HCT116 (cell line): Measurements from ENCODE around the gene MVK. TPM values are rescaled to one million over a fixed set of nuclear protein-coding genes. Genes with fewer than 3 reads are reported as not detected.

Experiments used
- ATAC-seq: fragments of 200-7000 bp; cut with Tn5 transposase; 2 replicates; pipeline ENCODE4 v1.9.1; 2020; ENCODE audit warnings: mild to moderate bottlenecking, moderate library complexity
- BruUV-seq: library from RNA; stranded (reverse); fragments of 400-500 nt; replicated peaks from 2 replicates; lab custom pipeline; 2021; lab: Mats Ljungman, UMichigan
- CTCF ChIA-PET: fragments of 300-600 bp; sonication (Branson Sonifier 250); formaldehyde crosslinking; loops from one replicate; lab custom pipeline; 2021; ENCODE audit warnings: antibody characterized with exemption; lab: Charles Lee
- POLR2A ChIA-PET: fragments of 300-600, 350-600 bp; sonication (Branson Sonifier 250); formaldehyde crosslinking; loops from one replicate; lab custom pipeline; 2021; ENCODE audit warnings: antibody characterized with exemption; lab: Charles Lee
- RAD21 ChIA-PET, 2 experiments: fragments of 300-600 bp; sonication (Branson Sonifier 250); formaldehyde crosslinking; loops; one replicate each; lab custom pipeline; 2023; ENCODE audit warnings: low total read pairs in 2 of 2; ENCODE audit not compliant: uncharacterized antibody in 2 of 2, unreplicated experiment in 2 of 2, low non-redundant PET in 1 of 2; lab: Charles Lee
- DNase-seq: peaks from one replicate; pipeline ENCODE4 v3.0.0-alpha.2; 2010; ENCODE audit warnings: low read depth, low spot score
- H2AFZ ChIP-seq: fragments of 200-600 bp; shearing (Covaris generic), sonication (generic); 2 replicates; pipeline ENCODE4 v1.6.1; 2017; ENCODE audit warnings: low read depth, mixed run types, mixed read lengths, antibody characterized with exemption, low read length; ENCODE audit not compliant: poor library complexity, severe bottlenecking
- H3K27ac ChIP-seq: 2 replicates; pipeline ENCODE4 v1.5.1; 2012; ENCODE audit warnings: low read depth, low read length
- H3K27me3 ChIP-seq: fragments of 200-600 bp; sonication (generic); 2 replicates; pipeline ENCODE4 v1.6.1; 2016; ENCODE audit warnings: mixed run types, low read length, mixed read lengths; ENCODE audit not compliant: insufficient read depth
- H3K36me3 ChIP-seq, 2 experiments: fragments of 200-500 bp in 1 of 2; fragments of 200-600 bp in 1 of 2; sonication (Bioruptor generic) in 1 of 2; sonication (generic) in 1 of 2; 2 replicates each; pipeline versions ENCODE4 v1.5.1 to v1.6.1; 2014 to 2016; ENCODE audit warnings: low read length in 2 of 2, inconsistent platforms in 1 of 2, mixed read lengths in 1 of 2, mixed run types in 1 of 2; ENCODE audit not compliant: insufficient read depth in 2 of 2, control insufficient read depth in 1 of 2
- H3K4me1 ChIP-seq, 2 experiments: fragments of 200-600 bp in 1 of 2; sonication (generic) in 1 of 2; 2 replicates each; pipeline versions ENCODE4 v1.5.1 to v1.6.1; 2012 to 2017; ENCODE audit warnings: low read length in 2 of 2, inconsistent platforms in 1 of 2, mild to moderate bottlenecking in 1 of 2, mixed read lengths in 1 of 2, mixed run types in 1 of 2, moderate library complexity in 1 of 2; ENCODE audit not compliant: insufficient read depth in 2 of 2, control insufficient read depth in 1 of 2
- H3K4me2 ChIP-seq: fragments of 200-600 bp; sonication (generic); 2 replicates; pipeline ENCODE4 v1.6.1; 2017; ENCODE audit warnings: mixed run types, low read length, mixed read lengths
- H3K4me3 ChIP-seq, 2 experiments: fragments of 200-600 bp in 1 of 2; sonication (generic) in 1 of 2; replicated peaks in 1 of 2; 2 replicates each; pipeline ENCODE4 v1.5.1; 2011 to 2016; ENCODE audit warnings: low read length in 2 of 2, control low read depth in 1 of 2, low read depth in 1 of 2, mild to moderate bottlenecking in 1 of 2, mixed read lengths in 1 of 2, mixed run types in 1 of 2
- H3K79me2 ChIP-seq: fragments of 200-600 bp; sonication (generic); 2 replicates; pipeline ENCODE4 v1.6.1; 2017; ENCODE audit warnings: mild to moderate bottlenecking, mixed run types, low read length, moderate library complexity, mixed read lengths; ENCODE audit not compliant: insufficient read depth
- H3K9ac ChIP-seq: fragments of 200-600 bp; sonication (generic); 2 replicates; pipeline ENCODE4 v1.6.1; 2016; ENCODE audit warnings: low read length, mixed read lengths
- H3K9me2 ChIP-seq: fragments of 200-600 bp; sonication (generic), shearing (Covaris generic); 2 replicates; pipeline ENCODE4 v1.6.1; 2017; ENCODE audit warnings: mixed run types, mild to moderate bottlenecking, moderate library complexity; ENCODE audit not compliant: insufficient read depth
- H3K9me3 ChIP-seq, 2 experiments: fragments of 200-500 bp in 1 of 2; fragments of 200-600 bp in 1 of 2; sonication (Bioruptor generic) in 1 of 2; sonication (generic) in 1 of 2; 2 replicates each; pipeline ENCODE4 v1.6.1; 2014 to 2017; ENCODE audit warnings: low read length in 2 of 2, mixed read lengths in 2 of 2, inconsistent platforms in 1 of 2, low read depth in 1 of 2, mild to moderate bottlenecking in 1 of 2, mixed run types in 1 of 2, moderate library complexity in 1 of 2; ENCODE audit not compliant: control insufficient read depth in 1 of 2, insufficient read depth in 1 of 2
- H4K20me1 ChIP-seq: fragments of 200-600 bp; sonication (generic), shearing (Covaris generic); 2 replicates; pipeline ENCODE4 v1.6.1; 2017; ENCODE audit warnings: mixed run types, mild to moderate bottlenecking, moderate library complexity; ENCODE audit not compliant: insufficient read depth
- CEBPB ChIP-seq: IDR thresholded peaks from 2 replicates; pipeline ENCODE4 v1.6.1; 2012; ENCODE audit warnings: low read depth
- EGR1 ChIP-seq: IDR thresholded peaks from 2 replicates; pipeline ENCODE4 v1.6.1; 2012; ENCODE audit warnings: low read depth
- MAX ChIP-seq: IDR thresholded peaks from 2 replicates; pipeline ENCODE4 v1.6.1; 2012
- POLR2A ChIP-seq: IDR thresholded peaks from 2 replicates; pipeline ENCODE4 v1.7.0; 2011; ENCODE audit warnings: borderline replicate concordance; ENCODE audit not compliant: insufficient read depth, insufficient read length; ENCODE audit errors: extremely low read depth
- TCF7L2 ChIP-seq: IDR thresholded peaks from 2 replicates; pipeline ENCODE4 v1.7.0; 2011; ENCODE audit warnings: borderline replicate concordance, inconsistent platforms; ENCODE audit not compliant: insufficient read depth, insufficient read length; ENCODE audit errors: extremely low read depth
- ZBTB33 ChIP-seq: IDR thresholded peaks from 2 replicates; pipeline ENCODE4 v1.6.1; 2011; ENCODE audit warnings: mild to moderate bottlenecking, low read length, moderate library complexity; ENCODE audit not compliant: insufficient replicate concordance; ENCODE audit errors: extremely low read depth
- ZNF274 ChIP-seq: fragments of 200-500 bp; sonication (Bioruptor generic); IDR thresholded peaks from 2 replicates; pipeline ENCODE4 v1.6.1; 2014; ENCODE audit warnings: mild to moderate bottlenecking, low read depth, low read length, inconsistent platforms
- intact Hi-C: fragments of 100-400 bp; cut with micrococcal nuclease; formaldehyde crosslinking; loops from 2 replicates; pipeline ENCODE4 v1.10.0; 2022
- total RNA-seq: library from RNA; stranded (reverse); gene quantifications from one replicate; pipeline ENCODE4 v1.2.1, GENCODE V29; 2021; ENCODE audit not compliant: unreplicated experiment

The MVK gene
- total RNA-seq, 1 experiment from 2014 or later = 17.3 TPM

- Histone ChIP-seq H3K27me3 (peaks cover 24% of the 10 kb centered on the region; the same call in 1 of the 2 replicates), H2AFZ (no peak overlapping the region), H3K9ac (no peak overlapping the region), H3K9me2 (no peaks in the 10 kb centered on the region), H3K4me2 (no peak overlapping the region), H3K36me3 (no peaks in the 10 kb centered on the region), H4K20me1 (no peaks in the 10 kb centered on the region), H3K27ac (no peak overlapping the region), H3K79me2 (no peaks in the 10 kb centered on the region), H3K4me3 (no peak overlapping the region), H3K4me1 (no peaks in the 10 kb centered on the region), H3K9me3 (no peaks in the 10 kb centered on the region)
- no peak for TF ChIP-seq MAX
- TF ChIP-seq CEBPB = no peak
- no peak for TF ChIP-seq ZNF274
- intact Hi-C loops = no loop called here
- ATAC-seq = no peak
- ChIA-PET RAD21 (no interaction called here), POLR2A (no interaction called here), CTCF (no interaction called here)
- no TSS peak for BruUV-seq
- no peak for DNase-seq
Measured at GRCh38 chr12:109551108-109551507, 22.5 kb upstream of the MVK start.

GRCh38 chr12:109552971-109553370 lies 20.6 kb upstream of the MVK start:
- Histone ChIP-seq H3K4me2 (no peak overlapping the region), H3K4me1 (no peaks in the 10 kb centered on the region), H3K4me3 (no peak overlapping the region), H2AFZ (no peak overlapping the region), H4K20me1 (no peaks in the 10 kb centered on the region), H3K79me2 (no peaks in the 10 kb centered on the region), H3K9me3 (no peaks in the 10 kb centered on the region), H3K36me3 (no peaks in the 10 kb centered on the region), H3K27ac (no peak overlapping the region), H3K9me2 (no peaks in the 10 kb centered on the region), H3K27me3 (peaks cover 24% of the 10 kb centered on the region; the same call in 1 of the 2 replicates), H3K9ac (no peak overlapping the region)
- intact Hi-C loops = no loop called here
- no peak for DNase-seq
- BruUV-seq = no TSS peak
- ATAC-seq = no peak
- TF ChIP-seq MAX = no peak
- TF ChIP-seq ZBTB33 = no peak
- TF ChIP-seq TCF7L2 = no peak
- TF ChIP-seq EGR1 = no peak
- no peak for TF ChIP-seq POLR2A
- CTCF ChIA-PET = no interaction called here
- POLR2A ChIA-PET = no interaction called here
- RAD21 ChIA-PET = no interaction called here
